Measurements from ENCODE around the gene CENPX. TPM values are rescaled to one million over a fixed set of nuclear protein-coding genes. Genes with fewer than 3 reads are reported as not detected.

CENPX gene
- polyA plus RNA-seq, 2 donors: 86.8 to 117 TPM

- Histone ChIP-seq H3K4me3 (ENCODE audit: low read depth in 1 of 2, low read length in 2 of 2) (no peak overlapping the region), H3K27me3 (ENCODE audit: control insufficient read depth in 1 of 2, insufficient read depth in 2 of 2, low read length in 2 of 2) (no peaks in the 10 kb centered on the region), H3K36me3 (ENCODE audit: control insufficient read depth in 2 of 2, insufficient read depth in 2 of 2, low read length in 1 of 2) (peaks cover 3 to 5% of the 10 kb centered on the region in 2 donors), H3K4me1 (ENCODE audit: control insufficient read depth in 2 of 2, insufficient read depth in 2 of 2, low read length in 1 of 2) (peaks cover 17 to 26% of the 10 kb centered on the region in 2 donors), H3K27ac (ENCODE audit: low read depth in 2 of 2, low read length in 1 of 2) (no peak overlapping the region), H3K9me3 (ENCODE audit: control insufficient read depth in 2 of 2, insufficient read depth in 1 of 2, low read depth in 1 of 2, low read length in 1 of 2) (no peaks in the 10 kb centered on the region)
- WGBS, 2 donors: 81 to 84% methylated on average over 23 of the region's 23 CpGs
Observed at GRCh38 chr17:82034371-82035011, 11.8 kb upstream of the CENPX start.

DNA sequence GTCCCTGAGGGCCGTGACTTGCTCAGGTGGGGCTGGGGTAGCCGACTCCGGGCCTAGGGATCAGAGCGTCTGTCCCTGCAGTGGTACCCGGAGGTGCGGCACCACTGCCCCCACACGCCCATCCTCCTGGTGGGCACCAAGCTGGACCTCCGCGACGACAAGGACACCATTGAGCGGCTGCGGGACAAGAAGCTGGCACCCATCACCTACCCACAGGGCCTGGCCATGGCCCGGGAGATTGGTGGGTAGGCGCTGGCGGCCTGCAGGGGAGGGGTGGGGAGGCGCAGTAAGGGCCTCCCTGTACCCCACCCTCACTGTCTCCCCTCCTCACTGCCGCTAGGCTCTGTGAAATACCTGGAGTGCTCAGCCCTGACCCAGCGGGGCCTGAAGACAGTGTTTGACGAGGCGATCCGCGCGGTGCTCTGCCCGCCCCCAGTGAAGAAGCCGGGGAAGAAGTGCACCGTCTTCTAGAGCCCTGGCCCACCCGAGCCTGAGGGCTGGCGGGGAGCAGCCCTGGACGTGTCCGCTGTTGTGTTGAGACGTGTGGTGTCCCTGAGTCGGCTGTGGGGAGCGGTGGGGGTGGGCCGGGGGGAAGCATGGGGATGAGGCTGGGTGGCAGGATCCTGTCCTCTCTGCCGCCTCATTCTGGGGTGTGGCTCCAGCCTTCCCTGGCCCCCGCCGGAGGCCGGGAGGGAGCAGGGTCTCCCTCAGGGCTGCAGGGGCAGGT, 10.8 kb upstream of the CENPX start:
- Histone ChIP-seq H3K27me3 (ENCODE audit: control insufficient read depth in 1 of 2, insufficient read depth in 2 of 2, low read length in 2 of 2) (no peaks in the 10 kb centered on the region), H3K36me3 (ENCODE audit: control insufficient read depth in 2 of 2, insufficient read depth in 2 of 2, low read length in 1 of 2) (peaks cover 3 to 12% of the 10 kb centered on the region in 2 donors), H3K27ac (ENCODE audit: low read depth in 2 of 2, low read length in 1 of 2) (no peak overlapping the region), H3K9me3 (ENCODE audit: control insufficient read depth in 2 of 2, insufficient read depth in 1 of 2, low read depth in 1 of 2, low read length in 1 of 2) (no peaks in the 10 kb centered on the region), H3K4me3 (ENCODE audit: low read depth in 1 of 2, low read length in 2 of 2) (no peak overlapping the region), H3K4me1 (ENCODE audit: control insufficient read depth in 2 of 2, insufficient read depth in 2 of 2, low read length in 1 of 2) (peaks cover 17 to 26% of the 10 kb centered on the region in 2 donors)
- 73 to 76% methylated on average over 37 to 38 of the region's 38 CpGs for WGBS, 2 donors

- H3K4me3 ChIP-seq (ENCODE audit: low read depth in 1 of 2, low read length in 2 of 2): peak overlapping the region; percentile 14 to 38
- peaks cover 3 to 12% of the 10 kb centered on the region in 2 donors for H3K36me3 ChIP-seq (ENCODE audit: control insufficient read depth in 2 of 2, insufficient read depth in 2 of 2, low read length in 1 of 2)
- no peaks in the 10 kb centered on the region for H3K9me3 ChIP-seq (ENCODE audit: control insufficient read depth in 2 of 2, insufficient read depth in 1 of 2, low read depth in 1 of 2, low read length in 1 of 2)
- H3K4me1 ChIP-seq (ENCODE audit: control insufficient read depth in 2 of 2, insufficient read depth in 2 of 2, low read length in 1 of 2): peaks cover 17 to 26% of the 10 kb centered on the region in 2 donors
- no peak overlapping the region for H3K27ac ChIP-seq (ENCODE audit: low read depth in 2 of 2, low read length in 1 of 2)
- no peaks in the 10 kb centered on the region for H3K27me3 ChIP-seq (ENCODE audit: control insufficient read depth in 1 of 2, insufficient read depth in 2 of 2, low read length in 2 of 2)
- WGBS, 2 donors: 9 to 12% methylated on average over 39 to 59 of the region's 59 CpGs
Observed at GRCh38 chr17:82031885-82032627, 9.4 kb upstream of the CENPX start.

DNA sequence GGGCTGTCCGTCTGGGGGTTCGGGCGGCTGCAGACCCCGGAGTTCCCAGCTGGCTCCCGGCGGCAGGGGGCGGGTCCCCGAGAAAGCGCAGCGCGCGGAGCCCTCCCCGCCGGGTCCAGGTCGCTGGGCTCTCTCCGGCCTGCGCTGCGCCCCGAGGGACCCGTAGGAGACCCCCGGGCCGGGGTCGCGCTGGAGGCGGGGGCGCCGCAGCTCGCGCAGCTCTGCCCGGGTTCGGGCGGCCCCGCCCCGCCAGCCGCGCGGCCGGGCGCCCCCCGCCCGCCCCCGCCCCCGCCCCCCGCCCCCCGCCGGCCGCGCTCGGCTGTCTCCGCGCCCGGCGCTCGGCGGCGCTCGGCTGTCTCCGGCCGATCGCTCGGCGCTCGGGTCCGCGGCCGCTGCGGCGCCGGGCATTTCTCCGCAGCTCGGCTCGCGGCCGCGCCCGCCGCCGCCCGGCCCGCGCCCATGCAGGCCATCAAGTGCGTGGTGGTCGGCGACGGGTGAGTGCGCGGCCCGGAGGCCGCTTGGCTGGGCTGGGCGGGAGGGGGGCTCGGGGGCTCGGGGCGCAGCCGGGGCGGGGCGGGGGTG, 8.7 kb upstream of the CENPX start, which contains the start of gene RAC3:
RAC3 (plus strand) TSS at position 376 of the 582 bp plus-strand sequence; CDS start at position 460, 84 bp downstream.
- Histone ChIP-seq H3K27ac (ENCODE audit: low read depth in 2 of 2, low read length in 1 of 2) (peak within 1 kb of the TSS; percentile 61 to 84), H3K4me3 (ENCODE audit: low read depth in 1 of 2, low read length in 2 of 2) (peak within 1 kb of the TSS; percentile 38 to 47), H3K36me3 (ENCODE audit: control insufficient read depth in 2 of 2, insufficient read depth in 2 of 2, low read length in 1 of 2) (peaks cover 3 to 14% of the 10 kb centered on the region in 2 donors), H3K4me1 (ENCODE audit: control insufficient read depth in 2 of 2, insufficient read depth in 2 of 2, low read length in 1 of 2) (peaks cover 13 to 22% of the 10 kb centered on the region in 2 donors), H3K9me3 (ENCODE audit: control insufficient read depth in 2 of 2, insufficient read depth in 1 of 2, low read depth in 1 of 2, low read length in 1 of 2) (no peaks in the 10 kb centered on the region), H3K27me3 (ENCODE audit: control insufficient read depth in 1 of 2, insufficient read depth in 2 of 2, low read length in 2 of 2) (no peaks in the 10 kb centered on the region)
- WGBS, 2 donors: 1 to 2% methylated on average over 15 to 96 of the region's 96 CpGs

DNA sequence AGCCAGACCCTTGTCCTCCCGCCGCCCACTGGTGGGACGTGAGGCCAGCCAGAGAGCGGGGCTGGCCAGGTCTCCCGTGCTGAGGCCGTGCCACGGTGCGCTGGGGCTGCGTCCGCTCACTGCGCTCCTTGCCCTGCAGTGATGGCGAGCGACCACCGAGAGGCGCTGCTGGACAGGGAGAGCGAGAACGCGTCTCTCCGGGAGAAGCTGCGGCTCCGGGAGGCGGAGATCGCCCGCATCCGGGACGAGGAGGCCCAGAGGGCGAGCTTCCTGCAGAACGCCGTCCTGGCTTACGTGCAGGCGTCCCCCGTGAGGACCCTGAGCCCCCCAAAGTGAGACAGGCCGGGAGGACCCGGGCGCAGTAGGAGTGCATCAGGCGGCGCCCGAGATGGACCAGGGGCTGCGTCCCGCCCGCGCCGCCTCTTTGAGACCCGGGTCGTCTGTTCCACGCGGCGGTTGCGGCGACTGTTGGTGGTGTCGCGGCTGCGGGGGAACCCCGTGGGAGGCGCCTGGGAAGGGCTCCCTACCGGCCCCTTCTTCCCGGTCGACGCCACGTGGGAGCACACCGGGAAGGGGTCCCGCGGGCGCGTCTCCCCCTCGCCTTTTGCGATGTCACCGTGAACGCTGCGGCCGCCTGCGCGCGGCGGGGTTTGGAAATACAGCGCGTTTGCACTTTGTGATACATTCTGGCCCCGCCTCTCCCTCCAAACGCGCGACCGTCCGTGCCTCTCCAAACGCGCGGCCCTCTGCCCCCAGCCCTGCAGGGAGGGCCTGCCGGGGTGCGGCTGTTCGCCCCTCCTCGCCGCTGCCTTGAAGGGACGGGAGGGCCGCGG, 8.0 kb upstream of the CENPX start:
- peaks cover 7 to 15% of the 10 kb centered on the region in 2 donors for H3K4me1 ChIP-seq (ENCODE audit: control insufficient read depth in 2 of 2, insufficient read depth in 2 of 2, low read length in 1 of 2)
- no peaks in the 10 kb centered on the region for H3K9me3 ChIP-seq (ENCODE audit: control insufficient read depth in 2 of 2, insufficient read depth in 1 of 2, low read depth in 1 of 2, low read length in 1 of 2)
- H3K27me3 ChIP-seq (ENCODE audit: control insufficient read depth in 1 of 2, insufficient read depth in 2 of 2, low read length in 2 of 2): no peaks in the 10 kb centered on the region
- H3K36me3 ChIP-seq (ENCODE audit: control insufficient read depth in 2 of 2, insufficient read depth in 2 of 2, low read length in 1 of 2): peaks cover 3 to 16% of the 10 kb centered on the region in 2 donors
- peak overlapping the region; percentile 38 to 47 for H3K4me3 ChIP-seq (ENCODE audit: low read depth in 1 of 2, low read length in 2 of 2)
- peak overlapping the region; percentile 61 to 84 for H3K27ac ChIP-seq (ENCODE audit: low read depth in 2 of 2, low read length in 1 of 2)
- WGBS, 2 donors: 1% methylated on average over 91 to 94 of the region's 94 CpGs

DNA sequence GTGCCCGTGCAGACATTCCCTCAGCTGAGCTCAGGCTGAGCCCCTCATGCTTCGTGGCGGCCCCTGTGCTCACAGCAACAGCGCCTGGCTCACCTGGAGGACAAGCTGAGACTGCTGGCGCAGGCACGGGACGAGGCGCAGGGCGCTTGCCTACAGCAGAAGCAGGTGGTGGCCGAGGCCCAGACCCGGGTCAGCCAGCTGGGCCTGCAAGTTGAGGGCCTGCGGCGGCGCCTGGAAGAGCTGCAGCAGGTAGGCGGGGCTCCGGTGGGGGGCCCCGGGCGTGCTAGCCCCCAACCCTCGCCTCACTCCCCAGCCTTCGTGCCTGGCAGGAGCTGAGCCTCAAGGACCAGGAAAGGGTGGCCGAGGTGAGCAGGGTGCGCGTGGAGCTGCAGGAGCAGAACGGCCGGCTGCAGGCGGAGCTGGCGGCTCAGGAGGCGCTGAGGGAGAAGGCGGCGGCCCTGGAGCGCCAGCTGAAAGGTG, 7.4 kb upstream of the CENPX start:
- H3K27me3 ChIP-seq (ENCODE audit: control insufficient read depth in 1 of 2, insufficient read depth in 2 of 2, low read length in 2 of 2): no peaks in the 10 kb centered on the region
- peaks cover 7 to 15% of the 10 kb centered on the region in 2 donors for H3K4me1 ChIP-seq (ENCODE audit: control insufficient read depth in 2 of 2, insufficient read depth in 2 of 2, low read length in 1 of 2)
- H3K4me3 ChIP-seq (ENCODE audit: low read depth in 1 of 2, low read length in 2 of 2): no peak overlapping the region
- no peaks in the 10 kb centered on the region for H3K9me3 ChIP-seq (ENCODE audit: control insufficient read depth in 2 of 2, insufficient read depth in 1 of 2, low read depth in 1 of 2, low read length in 1 of 2)
- peaks cover 0 to 17% of the 10 kb centered on the region in 2 donors for H3K36me3 ChIP-seq (ENCODE audit: control insufficient read depth in 2 of 2, insufficient read depth in 2 of 2, low read length in 1 of 2)
- 61 to 62% methylated on average over 31 of the region's 31 CpGs for WGBS, 2 donors
- no peak overlapping the region for H3K27ac ChIP-seq (ENCODE audit: low read depth in 2 of 2, low read length in 1 of 2)

DNA sequence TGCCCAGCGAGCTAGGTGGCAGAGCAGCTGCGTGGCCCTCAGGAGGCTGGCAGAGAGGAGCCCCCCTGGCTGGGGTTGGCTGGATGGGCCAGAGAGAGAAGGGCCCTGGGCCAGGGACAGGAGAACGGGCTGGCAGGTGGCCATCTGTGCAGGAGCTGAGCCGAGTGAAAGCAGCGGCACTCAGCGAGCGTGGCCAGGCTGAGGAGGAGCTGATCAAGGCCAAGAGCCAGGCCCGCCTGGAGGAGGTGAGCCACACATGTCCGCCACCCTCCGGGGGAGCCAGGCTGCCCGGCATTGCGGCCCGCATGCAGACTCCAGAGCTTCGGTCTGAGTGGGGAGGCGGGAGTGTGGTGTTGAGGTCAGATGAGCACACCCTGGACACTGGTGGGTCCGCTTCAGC, 6.7 kb upstream of the CENPX start:
- Histone ChIP-seq H3K27ac (ENCODE audit: low read depth in 2 of 2, low read length in 1 of 2) (no peak overlapping the region), H3K4me1 (ENCODE audit: control insufficient read depth in 2 of 2, insufficient read depth in 2 of 2, low read length in 1 of 2) (peaks cover 7 to 15% of the 10 kb centered on the region in 2 donors), H3K4me3 (ENCODE audit: low read depth in 1 of 2, low read length in 2 of 2) (no peak overlapping the region), H3K27me3 (ENCODE audit: control insufficient read depth in 1 of 2, insufficient read depth in 2 of 2, low read length in 2 of 2) (no peaks in the 10 kb centered on the region), H3K9me3 (ENCODE audit: control insufficient read depth in 2 of 2, insufficient read depth in 1 of 2, low read depth in 1 of 2, low read length in 1 of 2) (no peaks in the 10 kb centered on the region), H3K36me3 (ENCODE audit: control insufficient read depth in 2 of 2, insufficient read depth in 2 of 2, low read length in 1 of 2) (peaks cover 0 to 17% of the 10 kb centered on the region in 2 donors)
- 82 to 89% methylated on average over 16 of the region's 16 CpGs for whole genome bisulfite sequencing, 2 donors

GRCh38 chr17:82028966-82029365, 6.3 kb upstream of the CENPX start:
- WGBS, 2 donors: 93 to 97% methylated on average over 9 of the region's 9 CpGs
- peaks cover 7 to 18% of the 10 kb centered on the region in 2 donors for H3K4me1 ChIP-seq (ENCODE audit: control insufficient read depth in 2 of 2, insufficient read depth in 2 of 2, low read length in 1 of 2)
- peaks cover 0 to 17% of the 10 kb centered on the region in 2 donors for H3K36me3 ChIP-seq (ENCODE audit: control insufficient read depth in 2 of 2, insufficient read depth in 2 of 2, low read length in 1 of 2)
- H3K27ac ChIP-seq (ENCODE audit: low read depth in 2 of 2, low read length in 1 of 2): no peak overlapping the region
- H3K27me3 ChIP-seq (ENCODE audit: control insufficient read depth in 1 of 2, insufficient read depth in 2 of 2, low read length in 2 of 2): no peaks in the 10 kb centered on the region
- no peaks in the 10 kb centered on the region for H3K9me3 ChIP-seq (ENCODE audit: control insufficient read depth in 2 of 2, insufficient read depth in 1 of 2, low read depth in 1 of 2, low read length in 1 of 2)
- no peak overlapping the region for H3K4me3 ChIP-seq (ENCODE audit: low read depth in 1 of 2, low read length in 2 of 2)
